Measurements from ENCODE around the gene ENTPD1.

DNA sequence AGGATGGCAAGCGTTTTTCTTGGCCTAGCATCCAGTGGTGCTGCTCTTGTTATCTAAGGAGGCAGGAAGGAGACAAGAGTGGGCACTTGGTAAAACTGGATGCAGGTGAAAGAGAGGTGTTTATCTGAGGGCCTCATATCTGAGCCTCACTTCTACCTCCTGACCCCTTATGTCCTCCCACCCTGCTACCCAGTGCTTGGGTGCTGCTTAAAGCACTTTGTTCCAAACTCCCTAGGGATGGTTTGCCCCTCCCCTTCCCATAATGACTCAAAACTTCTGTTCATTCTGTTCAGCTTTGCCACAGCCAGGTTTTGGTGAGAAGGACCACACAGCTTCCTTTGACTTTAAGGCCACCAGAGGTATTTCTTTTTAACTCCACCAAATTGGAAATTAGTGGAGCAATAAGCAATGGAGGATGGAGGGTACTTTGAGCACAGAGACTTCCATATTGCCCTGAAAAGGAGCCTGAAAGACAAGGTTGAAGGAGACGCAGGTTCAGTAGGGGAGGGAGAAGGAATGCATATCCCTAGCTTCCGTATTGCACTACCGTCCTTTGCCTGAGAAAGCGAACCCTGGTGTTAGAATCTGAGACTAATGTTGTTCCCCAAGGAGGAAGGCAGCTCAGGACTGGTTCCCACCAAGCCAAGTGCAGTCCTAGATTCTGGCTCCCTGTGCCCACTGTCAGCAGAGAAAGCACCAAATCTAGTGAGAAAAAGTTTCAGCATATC lies 30.1 kb downstream of the ENTPD1 start:
- TF ChIP-seq, protein P1, sequence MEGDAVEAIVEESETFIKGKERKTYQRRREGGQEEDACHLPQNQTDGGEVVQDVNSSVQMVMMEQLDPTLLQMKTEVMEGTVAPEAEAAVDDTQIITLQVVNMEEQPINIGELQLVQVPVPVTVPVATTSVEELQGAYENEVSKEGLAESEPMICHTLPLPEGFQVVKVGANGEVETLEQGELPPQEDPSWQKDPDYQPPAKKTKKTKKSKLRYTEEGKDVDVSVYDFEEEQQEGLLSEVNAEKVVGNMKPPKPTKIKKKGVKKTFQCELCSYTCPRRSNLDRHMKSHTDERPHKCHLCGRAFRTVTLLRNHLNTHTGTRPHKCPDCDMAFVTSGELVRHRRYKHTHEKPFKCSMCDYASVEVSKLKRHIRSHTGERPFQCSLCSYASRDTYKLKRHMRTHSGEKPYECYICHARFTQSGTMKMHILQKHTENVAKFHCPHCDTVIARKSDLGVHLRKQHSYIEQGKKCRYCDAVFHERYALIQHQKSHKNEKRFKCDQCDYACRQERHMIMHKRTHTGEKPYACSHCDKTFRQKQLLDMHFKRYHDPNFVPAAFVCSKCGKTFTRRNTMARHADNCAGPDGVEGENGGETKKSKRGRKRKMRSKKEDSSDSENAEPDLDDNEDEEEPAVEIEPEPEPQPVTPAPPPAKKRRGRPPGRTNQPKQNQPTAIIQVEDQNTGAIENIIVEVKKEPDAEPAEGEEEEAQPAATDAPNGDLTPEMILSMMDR (IDR thresholded peaks at IDR 0.05), result no peak
- TF ChIP-seq EP300 (IDR thresholded peaks at IDR 0.05) (no peak), POLR2AphosphoS5 (IDR thresholded peaks at IDR 0.05) (no peak)

Measured in esophagus muscularis mucosa (tissue), 4 donors.